Kidney tubule cell (primary cell): ENCODE results near the gene SH2D4B.

Experiments
- DNase-seq: peaks from one replicate; pipeline ENCODE4 v3.0.0-alpha.2; 2018; ENCODE audit warnings: low spot score

SH2D4B gene

DNA sequence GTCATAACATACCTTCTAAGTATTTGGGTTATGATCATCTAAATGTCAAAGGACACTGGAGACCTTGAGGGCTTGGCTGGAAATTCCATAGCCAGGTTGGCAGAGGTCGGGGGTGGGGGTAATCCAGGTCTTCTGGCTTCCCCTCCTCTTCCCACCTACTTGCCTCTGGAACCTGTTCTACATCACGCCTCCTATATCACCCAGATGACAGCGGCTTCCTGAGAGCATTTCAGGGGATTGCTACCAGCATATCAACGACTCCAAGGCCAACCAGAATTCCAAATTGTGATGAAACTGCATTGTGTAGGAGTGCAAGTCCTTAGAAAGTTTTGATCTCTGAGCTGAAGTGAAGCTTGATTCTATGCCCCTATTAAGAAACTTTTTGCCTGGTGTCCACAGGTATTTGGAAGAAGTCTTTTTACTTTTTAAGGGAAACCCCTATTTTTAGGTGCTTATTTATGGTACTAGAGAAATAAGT lies 95.7 kb downstream of the SH2D4B start:
- DNase-seq = no peak

DNA sequence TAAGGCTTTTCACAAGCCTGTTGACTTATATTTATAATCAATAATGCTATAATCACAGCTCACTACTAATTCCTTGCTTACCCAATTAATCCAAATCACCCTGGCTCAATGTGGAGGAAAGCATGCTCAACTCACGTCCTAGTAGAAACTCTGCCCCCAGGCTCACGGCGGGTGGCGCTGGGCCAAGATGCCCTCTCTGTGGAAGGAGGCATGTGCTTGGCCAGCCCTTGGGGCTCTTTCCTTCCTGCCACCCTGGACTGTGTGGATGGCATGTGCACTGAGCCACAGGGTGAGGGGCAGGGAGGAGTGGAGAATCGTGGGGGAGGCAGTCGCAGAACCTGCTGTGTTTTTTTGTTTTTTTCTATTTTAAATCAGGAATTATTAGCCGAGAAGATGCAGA lies 96.2 kb downstream of the SH2D4B start:
- DNase-seq = no peak

DNA sequence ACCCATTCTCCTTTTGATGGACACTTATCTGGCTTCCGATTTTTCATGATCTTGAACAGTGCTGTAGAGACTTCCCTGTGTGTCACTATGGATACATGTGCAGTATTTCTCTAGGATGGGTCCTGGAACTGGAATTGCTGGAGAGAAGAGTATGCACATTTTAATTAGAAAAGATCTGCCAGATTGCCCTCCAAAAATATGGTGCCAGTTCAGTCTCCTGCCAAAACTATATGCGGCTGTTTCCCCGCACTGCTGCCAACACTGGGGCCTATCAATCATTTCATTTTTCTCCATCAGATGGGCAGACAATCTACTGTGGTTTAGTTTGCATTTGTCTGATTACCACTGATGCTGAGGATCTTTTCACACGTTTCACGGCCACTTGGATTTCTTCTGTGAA lies 105.0 kb downstream of the SH2D4B start:
- no peak for DNase-seq

DNA sequence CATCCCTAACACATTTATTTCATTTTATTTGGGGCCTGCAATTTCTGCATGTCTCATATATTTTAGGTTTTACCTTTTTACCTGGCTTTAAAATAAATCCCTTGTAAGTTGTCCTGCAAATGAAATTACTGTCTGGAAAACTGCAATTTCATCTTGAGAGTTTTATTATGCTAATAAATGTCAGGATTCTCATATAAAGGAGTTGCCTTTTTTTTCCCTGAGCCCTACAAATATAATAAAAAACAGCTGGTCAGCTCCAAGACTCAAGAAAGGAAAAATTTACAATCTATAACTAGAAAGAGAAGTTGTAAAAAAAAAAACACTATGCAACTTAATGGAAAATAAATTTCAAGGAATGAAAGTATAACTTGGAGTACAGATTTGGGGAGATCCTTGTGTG lies 108.7 kb downstream of the SH2D4B start:
- no peak for DNase-seq

DNA sequence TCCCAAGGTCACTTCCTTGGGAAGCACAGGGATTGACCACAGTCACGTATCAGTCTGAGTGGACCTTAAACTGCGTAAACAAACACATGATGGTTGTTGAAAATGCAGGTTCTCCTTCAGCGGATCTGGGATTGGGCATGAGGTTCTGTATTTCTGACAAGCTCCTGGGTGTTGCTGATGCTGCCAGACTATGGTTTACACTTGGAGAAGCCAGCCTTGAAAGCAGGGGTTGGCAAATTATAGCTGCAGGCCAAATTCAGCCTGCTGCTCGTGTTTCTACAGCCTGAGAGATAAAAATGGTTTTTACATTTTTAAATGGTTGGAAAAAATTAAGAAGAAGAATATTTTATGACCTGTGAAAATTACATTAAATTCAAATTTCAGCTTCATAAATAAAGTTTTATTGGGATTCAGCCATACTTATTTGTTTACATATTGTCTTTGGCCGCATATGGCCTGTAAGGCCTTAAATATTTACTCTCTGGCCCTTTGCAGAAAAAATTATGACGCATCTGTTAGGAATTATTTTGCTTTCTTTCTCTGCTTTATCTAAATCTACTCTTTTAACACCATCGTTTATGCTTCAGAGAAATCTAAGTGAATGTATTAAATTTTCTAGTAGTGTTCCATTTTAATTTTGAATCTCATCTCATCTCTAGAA lies 109.6 kb downstream of the SH2D4B start:
- no peak for DNase-seq

DNA sequence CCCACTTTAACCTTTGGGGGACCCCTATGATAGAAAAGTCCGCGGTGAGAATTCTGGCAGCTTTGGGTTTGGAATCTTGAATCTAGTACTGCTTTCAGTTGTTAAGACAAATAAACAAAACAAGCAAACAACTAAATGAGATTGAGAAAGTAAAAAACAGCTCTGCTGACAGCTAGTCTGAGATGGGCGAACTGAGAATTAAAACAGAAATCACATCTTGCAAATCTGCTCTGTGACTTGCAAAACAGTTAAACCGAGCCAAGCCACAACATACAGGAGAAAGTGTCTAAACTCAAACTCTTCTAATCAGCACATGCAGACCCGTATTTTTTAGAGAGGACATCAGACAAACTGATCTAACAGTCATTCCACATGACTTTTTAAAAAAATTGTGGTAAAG lies 110.4 kb downstream of the SH2D4B start:
- no peak for DNase-seq

DNA sequence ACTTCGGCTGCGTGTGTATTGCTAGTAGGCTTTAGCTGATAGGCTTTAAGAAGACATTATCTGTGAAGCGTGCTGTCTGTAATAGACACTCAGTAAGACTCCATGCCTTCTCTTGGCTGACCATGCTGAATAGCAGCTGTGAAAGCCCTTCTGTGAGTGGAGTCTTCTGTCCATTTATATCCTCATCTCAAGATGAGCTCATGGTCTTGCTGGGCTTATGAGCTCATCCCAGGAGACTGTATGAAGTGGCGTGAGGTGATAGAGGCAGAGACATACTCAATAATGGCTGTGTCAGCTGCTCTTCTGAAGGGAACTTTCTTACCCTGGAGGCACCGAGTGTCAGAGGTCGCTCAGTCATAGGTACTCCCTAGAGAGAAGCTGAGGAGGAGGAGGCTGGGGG lies 111.5 kb downstream of the SH2D4B start:
- no peak for DNase-seq

DNA sequence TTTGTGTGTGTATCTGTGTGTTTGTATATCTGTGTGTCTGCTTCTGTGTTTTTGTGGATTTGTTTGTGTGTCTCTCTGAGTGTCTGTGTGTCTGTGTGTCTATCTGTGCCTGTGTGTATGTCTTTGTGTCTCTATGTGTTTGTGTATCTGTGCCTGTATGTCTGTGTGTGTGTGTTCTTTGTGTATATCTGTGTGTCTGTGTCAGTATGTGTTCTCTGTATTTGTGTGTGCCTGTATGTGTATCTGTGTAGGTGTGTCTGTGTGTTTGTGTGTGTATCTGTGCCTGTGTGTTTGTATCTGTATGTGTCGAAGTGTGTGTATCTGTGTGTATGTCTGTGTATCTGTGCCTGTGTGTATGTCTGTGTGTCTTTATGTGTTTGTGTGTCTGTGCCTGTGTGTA lies 118.2 kb downstream of the SH2D4B start:
- no peak for DNase-seq

DNA sequence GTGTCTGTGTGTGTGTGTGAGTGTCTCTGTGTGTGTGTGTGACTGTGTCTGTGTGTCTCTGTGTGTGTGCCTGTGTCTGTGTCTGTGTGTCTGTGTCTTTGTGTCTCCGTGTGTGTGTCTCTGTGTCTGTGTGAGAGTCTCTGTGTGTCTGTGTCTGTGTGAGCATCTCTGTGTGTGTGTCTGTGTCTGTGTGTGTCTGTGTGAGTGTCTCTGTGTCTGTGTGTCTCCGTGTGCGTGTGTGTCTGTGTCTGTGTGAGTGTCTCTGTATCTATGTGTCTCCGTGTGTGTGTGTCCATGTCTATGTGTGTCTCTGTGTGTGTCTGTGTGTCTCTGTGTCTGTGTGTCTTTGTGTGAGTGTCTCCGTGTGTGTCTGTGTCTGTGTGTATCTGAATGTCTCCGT lies 120.4 kb downstream of the SH2D4B start:
- DNase-seq = no peak

DNA sequence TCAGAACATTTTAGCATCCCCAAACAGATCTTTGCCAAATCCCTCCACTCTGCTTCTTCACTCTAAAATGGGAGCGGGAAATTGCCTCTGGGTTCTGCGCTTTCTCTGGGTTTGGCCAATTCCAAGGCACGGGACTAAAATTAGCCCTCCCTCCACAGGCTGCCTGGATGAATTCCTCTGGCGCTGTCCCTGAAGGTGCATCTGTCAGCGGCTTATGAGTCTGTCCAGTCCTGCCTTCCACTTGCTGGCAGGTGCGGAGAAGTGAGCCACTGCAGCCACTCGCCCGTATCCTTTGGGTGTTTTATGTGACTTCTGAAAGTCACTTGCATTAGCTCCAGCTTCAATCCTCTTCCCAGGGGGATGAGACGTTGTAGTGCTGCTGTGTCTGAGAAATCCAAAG lies 121.6 kb downstream of the SH2D4B start:
- no peak for DNase-seq

DNA sequence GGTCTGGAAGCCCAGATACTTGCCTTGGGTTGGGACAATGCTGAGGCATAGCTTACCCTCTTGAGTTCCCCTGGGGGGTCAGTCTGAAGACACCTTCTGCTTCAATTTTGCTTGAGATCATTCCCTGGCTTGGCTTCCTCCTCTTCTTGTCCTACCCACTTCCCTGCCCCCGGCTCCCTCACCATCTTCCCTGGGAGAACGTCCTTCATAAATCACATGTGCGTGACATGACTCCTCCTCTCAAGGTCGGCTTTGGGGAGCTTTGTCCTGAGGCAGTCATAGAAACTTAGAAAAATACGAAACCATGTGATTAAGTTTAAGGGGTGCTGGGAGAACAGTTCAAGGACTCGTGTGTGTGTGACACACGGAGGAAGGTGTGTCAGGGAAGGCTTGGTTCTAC lies 122.6 kb downstream of the SH2D4B start:
- DNase-seq = no peak

DNA sequence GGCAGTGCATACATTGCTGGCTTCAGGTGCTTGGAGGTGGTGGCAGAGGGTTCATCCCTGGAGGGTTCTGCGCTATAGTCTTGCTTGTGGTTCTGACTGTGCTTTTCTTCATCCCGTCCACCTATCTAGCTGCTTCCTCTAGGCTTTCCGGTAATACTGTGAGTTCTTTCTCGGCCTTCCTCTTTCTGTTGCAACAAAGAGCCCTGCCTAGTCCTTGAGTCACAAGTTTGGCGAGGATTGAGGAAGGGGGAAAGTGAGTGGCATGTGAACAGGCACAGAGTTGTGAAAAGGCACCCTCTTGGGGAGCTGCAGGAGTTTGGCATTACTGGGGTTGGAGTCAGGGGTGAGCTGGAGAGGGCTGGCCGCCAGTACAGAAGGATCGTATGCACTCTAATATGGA lies 123.0 kb downstream of the SH2D4B start:
- no peak for DNase-seq

DNA sequence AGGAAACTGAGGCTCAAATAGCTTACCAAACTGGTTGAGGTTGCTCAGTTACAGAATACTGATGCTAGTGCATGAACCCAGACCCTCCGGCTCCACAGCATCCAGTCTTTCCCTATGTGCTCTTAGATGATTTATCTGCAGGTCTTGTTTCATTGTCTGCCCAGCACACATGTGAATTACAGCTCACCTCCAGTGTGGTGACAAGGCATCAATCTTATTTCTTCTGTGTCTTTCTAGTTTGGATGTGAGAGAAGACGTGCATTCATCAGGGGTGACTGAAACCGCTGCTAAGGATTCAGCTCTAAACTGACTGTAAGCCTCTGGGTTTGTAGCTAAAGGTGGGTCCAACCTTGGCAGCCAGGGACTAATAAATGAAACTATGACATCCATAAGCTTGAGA lies 123.8 kb downstream of the SH2D4B start:
- DNase-seq = no peak

DNA sequence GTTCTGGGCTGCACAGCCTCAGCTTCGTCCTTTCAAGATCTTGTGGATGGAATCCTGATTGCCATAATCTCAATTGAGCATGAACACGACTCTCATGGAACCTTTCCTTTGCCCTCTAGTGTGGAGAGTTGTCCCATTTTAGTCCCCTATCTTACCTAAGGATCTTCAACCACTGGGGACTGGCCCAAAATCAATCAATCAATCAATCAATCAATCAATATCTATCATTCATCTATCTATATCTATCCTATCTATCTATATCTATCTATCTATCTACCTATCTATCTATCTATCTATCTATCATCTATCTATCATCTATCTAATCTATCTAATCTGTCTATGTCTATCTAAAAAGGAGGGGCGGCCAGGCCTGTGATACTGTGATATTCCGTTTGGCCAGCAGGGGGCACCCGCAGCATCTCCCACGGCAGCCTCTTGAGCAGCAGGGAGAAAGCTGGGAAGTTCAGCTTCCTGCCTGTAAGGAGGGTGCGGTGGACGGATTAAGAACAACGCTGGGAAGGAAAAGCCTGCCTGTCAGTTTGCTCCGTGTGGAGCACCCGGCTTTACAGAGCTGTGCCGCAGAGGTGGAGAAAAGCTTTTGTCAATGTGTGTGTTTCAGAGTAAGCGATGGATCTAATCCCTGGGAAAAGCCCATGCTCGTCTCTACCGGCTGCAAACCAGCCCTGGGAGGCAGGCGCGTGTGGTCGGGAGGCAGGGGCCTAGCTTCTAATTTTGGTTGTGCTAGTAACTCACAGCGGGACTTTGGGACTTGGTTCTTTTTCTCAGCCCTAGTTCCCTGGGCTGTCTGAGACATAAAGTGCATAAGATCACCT lies 124.9 kb downstream of the SH2D4B start:
- DNase-seq = peak; percentile 87

DNA sequence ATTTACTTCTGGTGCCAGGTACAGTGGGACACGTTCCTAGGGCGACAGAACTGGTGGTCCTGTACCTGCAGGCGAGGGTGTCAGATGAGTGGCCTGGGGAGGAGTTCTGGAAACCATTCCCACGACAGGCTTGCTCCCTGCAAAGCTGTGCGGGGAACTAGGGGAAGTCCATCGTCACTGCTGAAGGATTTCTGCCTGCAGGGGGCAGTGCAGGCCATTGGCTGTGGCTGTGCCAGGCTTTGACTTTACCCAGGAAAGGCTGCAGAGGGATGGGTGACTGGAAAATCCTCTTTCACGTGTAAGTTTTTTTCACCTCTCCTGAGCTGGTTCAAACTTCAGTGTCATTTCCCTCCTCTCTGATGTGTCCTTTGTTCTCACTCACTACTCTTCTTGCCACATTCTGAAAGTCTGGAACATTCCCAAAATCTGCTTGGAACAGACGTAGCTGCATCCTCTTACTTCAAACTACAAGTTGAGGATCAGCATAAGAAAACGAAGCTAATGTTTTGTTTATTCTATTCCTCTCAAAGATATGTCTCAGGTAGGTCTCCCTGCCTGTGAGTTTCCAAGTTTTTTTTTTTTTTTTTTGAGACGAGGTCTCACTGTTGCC lies 126.5 kb downstream of the SH2D4B start:
- DNase-seq = peak; percentile 80

DNA sequence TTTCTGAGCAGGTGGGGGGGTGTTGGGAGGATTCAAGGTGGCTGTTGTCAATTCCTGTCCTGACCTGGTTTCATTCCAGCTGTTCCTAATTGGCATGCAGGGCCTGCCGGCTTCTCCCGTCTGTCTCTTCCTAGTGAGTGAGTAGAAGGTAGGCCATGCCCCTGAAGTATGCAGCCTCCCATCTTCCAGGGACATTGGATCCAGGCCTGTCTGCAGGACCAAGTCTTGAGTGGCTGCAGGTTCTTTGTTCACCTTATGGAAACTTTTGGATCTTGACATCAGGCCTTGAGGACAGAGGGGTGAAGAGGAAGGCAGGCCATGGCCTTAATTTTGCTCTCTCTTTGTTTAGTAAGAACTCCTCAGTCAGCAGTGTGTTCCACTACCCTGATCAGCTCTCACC lies 131.8 kb downstream of the SH2D4B start:
- DNase-seq = no peak

DNA sequence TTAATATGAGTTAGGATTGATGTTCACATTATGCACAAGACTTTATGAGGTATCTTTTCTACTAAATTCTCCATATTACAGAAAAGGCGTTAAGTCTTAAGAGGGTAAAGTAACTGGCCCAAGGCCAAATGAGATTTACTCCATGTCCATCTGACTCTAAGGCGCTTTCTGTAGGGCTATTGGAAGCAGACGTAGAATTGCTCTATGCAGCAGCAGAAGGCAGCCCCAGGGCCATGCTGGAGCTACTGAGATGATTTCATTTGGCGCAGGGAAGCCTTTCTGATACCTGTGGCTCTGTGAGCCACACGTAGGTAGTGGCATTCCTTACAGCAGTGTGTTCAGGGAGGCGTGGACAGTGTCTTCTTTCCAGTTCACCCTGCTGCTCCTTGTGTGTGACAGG lies 133.1 kb downstream of the SH2D4B start:
- no peak for DNase-seq

DNA sequence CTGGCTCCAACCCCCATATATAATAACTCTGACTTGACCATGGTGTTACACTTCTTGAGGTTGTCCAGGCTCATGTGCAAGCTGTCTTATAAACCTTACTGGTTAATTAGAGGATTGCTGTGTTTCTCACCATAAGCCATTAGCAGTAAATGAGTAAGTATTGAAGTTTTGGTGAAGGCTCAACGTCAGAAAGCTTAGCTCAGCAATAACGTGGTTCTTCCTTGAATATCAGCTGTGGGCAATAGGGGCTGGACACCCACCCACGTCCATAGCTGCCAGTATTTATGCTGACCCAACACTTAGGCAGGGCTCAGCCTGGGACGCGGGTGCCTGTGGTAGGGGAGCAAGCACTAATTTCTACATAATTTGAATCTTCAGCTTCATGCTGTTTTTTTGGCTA lies 134.1 kb downstream of the SH2D4B start:
- no peak for DNase-seq

DNA sequence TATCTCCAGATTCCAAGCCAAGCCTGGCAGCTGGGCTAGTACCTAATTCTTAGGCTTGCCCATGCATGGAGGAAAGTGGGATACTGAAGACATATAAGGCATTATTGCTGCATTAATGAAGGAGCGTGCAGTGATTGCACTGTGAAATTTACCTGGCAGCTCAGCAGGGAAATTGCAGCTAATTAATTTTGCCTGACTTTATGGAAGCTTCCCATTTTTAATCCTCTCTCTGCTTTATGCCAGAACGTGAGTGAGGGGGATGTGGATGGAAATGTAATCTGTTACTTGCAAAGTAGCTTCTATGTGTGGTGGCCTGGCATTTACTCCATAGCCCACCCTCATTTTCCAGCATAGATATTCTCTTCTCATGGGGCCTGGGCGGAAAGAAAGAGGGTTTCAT lies 134.9 kb downstream of the SH2D4B start:
- DNase-seq = no peak

DNA sequence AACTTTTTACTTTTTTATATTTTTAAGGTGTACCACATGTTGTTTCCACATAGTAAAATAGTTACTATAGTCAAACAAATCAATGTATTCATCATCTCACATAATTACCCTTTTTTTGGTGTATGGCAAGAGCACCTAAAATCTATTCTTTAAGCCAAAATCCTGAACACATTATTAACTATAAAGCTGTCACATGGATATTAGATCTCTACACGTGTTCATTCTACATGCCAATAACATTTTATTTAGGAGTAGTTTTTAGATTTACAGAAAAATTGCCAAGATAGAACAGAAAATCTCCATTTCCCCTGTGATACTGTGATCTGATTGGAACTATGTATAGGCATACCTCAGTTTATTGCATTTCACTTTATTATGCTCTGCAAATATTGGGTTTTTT lies 137.1 kb downstream of the SH2D4B start:
- no peak for DNase-seq

DNA sequence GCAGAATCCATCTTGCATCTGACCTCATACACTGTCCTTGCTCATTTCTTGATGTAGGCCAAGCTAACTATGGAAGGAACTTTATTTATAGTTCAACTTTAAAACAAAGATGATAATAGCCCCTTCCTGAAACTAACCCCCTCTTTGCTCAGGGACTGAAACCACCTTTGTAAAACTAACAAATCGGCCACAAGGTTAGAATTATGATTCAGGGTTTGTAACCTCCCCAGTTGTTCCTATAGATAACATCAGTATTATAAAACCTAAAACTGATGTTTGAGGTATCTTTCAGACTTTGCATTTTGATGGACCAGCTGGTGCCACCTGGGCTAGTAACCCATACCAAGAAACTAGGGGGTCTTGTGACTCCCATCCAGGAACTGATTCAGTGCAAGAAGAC lies 143.4 kb downstream of the SH2D4B start:
- no peak for DNase-seq

DNA sequence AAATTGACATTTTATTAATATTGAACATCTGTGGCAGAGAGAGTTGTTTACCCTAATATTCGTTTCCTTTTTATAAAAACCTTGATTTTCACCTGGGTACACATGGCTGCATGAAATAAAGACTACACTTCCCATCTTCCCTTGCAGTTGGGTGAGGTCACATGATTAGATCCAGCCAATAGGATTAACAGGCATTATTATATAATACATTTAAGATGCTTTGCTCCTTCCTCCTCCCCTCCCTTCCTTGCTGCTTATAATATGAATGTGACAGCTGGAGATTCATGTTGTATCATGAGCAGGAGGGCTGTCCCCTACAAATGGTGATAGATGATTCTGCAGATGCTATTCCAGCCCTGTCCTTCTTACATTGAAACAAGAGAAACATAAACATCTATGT lies 146.6 kb downstream of the SH2D4B start:
- DNase-seq = peak; percentile 13

DNA sequence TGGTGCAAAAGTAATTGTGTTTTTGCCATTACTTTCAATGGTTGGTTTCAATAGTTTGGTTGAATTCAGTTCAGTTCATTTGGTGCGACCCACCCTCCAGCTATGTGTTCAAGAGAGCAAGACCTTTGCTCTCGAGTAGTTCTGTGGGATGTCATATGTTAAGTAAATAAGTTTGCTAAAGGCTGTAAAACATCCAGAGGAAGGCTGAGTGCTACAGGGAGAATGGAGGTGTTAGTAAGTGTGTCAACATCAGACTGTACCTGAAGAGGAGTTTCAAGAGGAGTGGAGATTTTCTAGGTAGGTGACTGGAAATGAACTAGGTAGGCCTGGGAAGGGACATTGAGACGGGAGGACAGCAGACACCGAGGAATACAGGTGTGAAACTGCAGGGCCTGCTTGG lies 147.7 kb downstream of the SH2D4B start:
- no peak for DNase-seq
